C4-2B (cell line): Measurements from ENCODE around the gene ARHGAP35.
A peak's percentile ranks its signal among the peaks of the same experiment; 100 is the strongest.

ENCODE experiments used
- H3K27ac ChIP-seq: fragments of 450-650 bp; 2 replicates; pipeline ENCODE4 v1.5.1; 2017
- CTCF ChIP-seq: fragments of 450-650 bp; conservative IDR thresholded peaks from 2 replicates; pipeline ENCODE4 v1.5.1; 2017; ENCODE audit warnings: mild to moderate bottlenecking
- ZFX ChIP-seq: fragments of 450-650 bp; IDR thresholded peaks from 2 replicates; pipeline ENCODE4 v1.6.1; 2017

Gene ARHGAP35

GRCh38 chr19:46859637-46860124 is 1.1 kb upstream of the ARHGAP35 start:
- H3K27ac ChIP-seq: peak overlapping the region; percentile 97
- TF ChIP-seq CTCF (no peak), ZFX (no peak)

GRCh38 chr19:46860125-46860845 is 512 bp upstream of the ARHGAP35 start:
- TF ChIP-seq ZFX (no peak), CTCF (no peak)

GRCh38 chr19:46861691-46862502 is 1.1 kb downstream of the ARHGAP35 start:
- H3K27ac ChIP-seq: peak overlapping the region; percentile 97
- TF ChIP-seq ZFX (no peak), CTCF (no peak)

More at GRCh38 chr19:46860125-46860845, 512 bp upstream of the ARHGAP35 start:
- peak overlapping the region; percentile 97 for H3K27ac ChIP-seq

- H3K27ac ChIP-seq: peak overlapping the region; percentile 97
- TF ChIP-seq CTCF (no peak), ZFX (no peak)
These were observed 1.7 kb downstream of the ARHGAP35 start for GRCh38 chr19:46862503-46862834.

GRCh38 chr19:46862974-46863632 is 2.3 kb downstream of the ARHGAP35 start:
- TF ChIP-seq CTCF (no peak), ZFX (no peak)
- peak overlapping the region; percentile 97 for H3K27ac ChIP-seq

GRCh38 chr19:46863818-46864629 is 3.2 kb downstream of the ARHGAP35 start:
- TF ChIP-seq ZFX (no peak), CTCF (no peak)
- peak overlapping the region; percentile 97 for H3K27ac ChIP-seq
